Measurements from ENCODE around the gene ESCO1. TPM values are rescaled to one million over a fixed set of nuclear protein-coding genes. Genes with fewer than 3 reads are reported as not detected.
"Not testable (repeated sequence)": the region's sequence is repeated elsewhere in the genome, so short reads cannot be mapped to it uniquely, and the experiment has no call there.

Gene ESCO1, protein sequence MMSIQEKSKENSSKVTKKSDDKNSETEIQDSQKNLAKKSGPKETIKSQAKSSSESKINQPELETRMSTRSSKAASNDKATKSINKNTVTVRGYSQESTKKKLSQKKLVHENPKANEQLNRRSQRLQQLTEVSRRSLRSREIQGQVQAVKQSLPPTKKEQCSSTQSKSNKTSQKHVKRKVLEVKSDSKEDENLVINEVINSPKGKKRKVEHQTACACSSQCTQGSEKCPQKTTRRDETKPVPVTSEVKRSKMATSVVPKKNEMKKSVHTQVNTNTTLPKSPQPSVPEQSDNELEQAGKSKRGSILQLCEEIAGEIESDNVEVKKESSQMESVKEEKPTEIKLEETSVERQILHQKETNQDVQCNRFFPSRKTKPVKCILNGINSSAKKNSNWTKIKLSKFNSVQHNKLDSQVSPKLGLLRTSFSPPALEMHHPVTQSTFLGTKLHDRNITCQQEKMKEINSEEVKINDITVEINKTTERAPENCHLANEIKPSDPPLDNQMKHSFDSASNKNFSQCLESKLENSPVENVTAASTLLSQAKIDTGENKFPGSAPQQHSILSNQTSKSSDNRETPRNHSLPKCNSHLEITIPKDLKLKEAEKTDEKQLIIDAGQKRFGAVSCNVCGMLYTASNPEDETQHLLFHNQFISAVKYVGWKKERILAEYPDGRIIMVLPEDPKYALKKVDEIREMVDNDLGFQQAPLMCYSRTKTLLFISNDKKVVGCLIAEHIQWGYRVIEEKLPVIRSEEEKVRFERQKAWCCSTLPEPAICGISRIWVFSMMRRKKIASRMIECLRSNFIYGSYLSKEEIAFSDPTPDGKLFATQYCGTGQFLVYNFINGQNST
- 15.4 TPM for total RNA-seq

- DNase-seq (ENCODE audit: low spot score) = peak; percentile 96
Measured at GRCh38 chr18:21600526-21601410, at the start of gene ESCO1. TSS of gene ESCO1 (minus strand) at chr18:21600704. CDS start at chr18:21574843, 25,861 bp downstream.

- DNase-seq (ENCODE audit: low spot score) = not testable (repeated sequence)
Measured at GRCh38 chr18:21640375-21640774, 39.9 kb upstream of the ESCO1 start.

DNA sequence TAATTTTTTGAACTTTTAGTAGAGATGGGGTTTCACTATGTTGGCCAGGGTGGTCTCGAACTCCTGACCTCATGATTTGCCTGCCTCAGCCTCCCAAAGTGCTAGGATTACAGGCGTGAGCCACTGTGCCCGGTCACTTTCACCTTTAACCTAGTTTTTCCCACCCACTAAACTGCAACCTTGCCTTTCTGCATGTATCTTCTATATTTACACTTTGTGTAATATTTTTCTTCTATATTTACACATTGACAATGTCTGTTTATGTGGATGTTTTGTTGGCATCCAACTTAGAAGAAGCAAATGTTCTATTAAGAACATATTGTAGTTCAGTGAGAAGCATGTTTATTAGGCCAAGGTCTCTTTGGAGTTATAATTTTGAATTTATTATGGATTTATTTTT, 38.3 kb upstream of the ESCO1 start:
- no peak for DNase-seq (ENCODE audit: low spot score)

DNA sequence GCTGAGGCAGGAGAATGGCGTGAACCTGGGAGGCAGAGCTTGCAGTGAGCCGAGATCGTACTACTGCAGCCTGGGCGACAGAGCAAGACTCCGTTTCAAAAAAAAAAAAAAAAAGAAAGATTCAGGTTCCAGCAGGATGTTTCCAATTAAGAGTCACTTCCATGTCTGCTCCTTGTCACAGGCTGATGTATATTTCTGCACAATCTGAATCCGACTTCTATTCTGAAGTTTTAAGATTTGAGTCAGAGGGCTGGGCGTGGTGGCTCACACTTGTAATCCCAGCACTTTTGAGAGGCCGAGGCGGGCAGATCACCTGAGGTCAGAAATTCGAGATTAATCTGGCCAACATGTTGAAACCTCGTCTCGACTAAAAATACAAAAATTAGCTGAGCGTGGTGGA, 36.3 kb upstream of the ESCO1 start:
- no peak for DNase-seq (ENCODE audit: low spot score)

GRCh38 chr18:21634588-21635199, 34.2 kb upstream of the ESCO1 start:
- no peak for DNase-seq (ENCODE audit: low spot score)

DNA sequence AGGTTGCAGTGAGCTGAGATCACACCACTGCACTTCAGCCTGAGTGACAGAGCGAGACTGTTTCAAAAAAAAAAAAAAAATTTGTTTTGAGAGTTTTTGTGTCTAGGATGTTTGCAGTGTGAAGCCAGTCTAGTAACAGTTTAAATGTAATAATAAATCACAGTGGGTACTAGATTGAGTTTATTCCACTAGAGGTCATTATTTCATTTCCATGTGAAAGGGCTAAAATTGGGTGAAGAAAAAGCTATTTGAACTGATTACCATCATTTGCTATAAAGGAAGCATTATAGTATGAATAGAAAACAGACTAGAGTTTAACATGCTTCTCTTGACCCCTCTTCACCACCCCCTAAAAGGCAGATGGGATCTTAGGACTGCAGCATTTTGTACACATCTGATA, 31.9 kb upstream of the ESCO1 start:
- DNase-seq (ENCODE audit: low spot score) = no peak

GRCh38 chr18:21629089-21629832, 28.8 kb upstream of the ESCO1 start:
- DNase-seq (ENCODE audit: low spot score) = no peak

DNA sequence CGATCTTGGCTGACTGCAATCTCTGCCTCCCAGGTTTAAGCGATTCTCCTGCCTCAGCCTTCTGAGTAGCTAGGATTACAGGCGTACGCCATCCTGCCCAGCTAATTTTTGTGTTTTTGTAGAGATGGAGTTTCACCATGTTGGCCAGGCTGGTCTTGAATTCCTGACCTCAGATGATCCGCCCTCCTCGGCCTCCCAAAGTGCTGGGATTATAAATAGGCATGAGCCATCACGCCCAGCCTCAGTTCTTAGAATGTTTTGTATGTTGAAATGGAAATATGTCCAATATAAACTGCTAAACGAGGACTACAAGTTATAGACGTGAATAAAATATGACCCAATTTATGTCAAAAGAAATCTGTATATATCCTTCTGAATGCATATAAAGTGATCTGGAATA, 21.1 kb upstream of the ESCO1 start:
- not testable (repeated sequence) for DNase-seq (ENCODE audit: low spot score)

- DNase-seq (ENCODE audit: low spot score) = peak; percentile 90
Measured at GRCh38 chr18:21612125-21613039, 11.9 kb upstream of the ESCO1 start, which contains the start of gene SNRPD1. TSS of gene SNRPD1 (plus strand) at chr18:21612314. CDS start at chr18:21612430, 116 bp downstream.

DNA sequence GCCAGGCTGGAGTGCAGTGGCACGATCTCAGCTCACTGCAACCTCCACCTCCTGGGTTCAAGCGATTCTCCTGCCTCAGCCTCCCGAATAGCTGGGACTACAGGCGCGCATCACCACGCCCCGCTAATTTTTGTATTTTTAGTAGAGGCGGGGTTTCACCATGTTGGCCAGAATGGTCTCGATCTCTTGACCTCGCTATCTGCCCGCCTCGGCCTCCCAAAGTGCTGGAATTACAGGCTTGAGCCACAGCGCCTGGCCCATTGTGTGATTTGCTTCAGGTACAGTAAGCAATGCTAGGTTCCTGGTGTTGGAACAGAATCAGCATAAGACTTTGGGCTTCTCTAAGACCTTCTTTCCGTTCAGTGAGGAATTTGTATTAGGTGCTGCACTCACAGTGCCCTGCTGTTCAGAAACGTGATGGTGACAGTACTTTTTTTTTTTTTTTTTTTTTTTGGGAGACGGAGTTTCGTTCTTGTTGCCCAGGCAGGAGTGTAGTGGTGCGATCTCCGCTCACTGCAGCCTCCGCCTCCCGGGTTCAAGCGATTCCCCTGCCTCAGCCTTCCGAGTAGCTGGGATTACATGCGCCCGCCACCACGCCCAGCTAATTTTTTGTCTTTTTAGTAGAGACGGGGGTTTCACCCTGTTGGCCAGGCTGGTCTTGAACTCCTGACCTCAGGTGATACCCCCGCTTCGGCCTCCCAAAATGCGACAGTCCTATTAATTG, 11.1 kb upstream of the ESCO1 start:
- DNase-seq (ENCODE audit: low spot score) = not testable (repeated sequence)

DNA sequence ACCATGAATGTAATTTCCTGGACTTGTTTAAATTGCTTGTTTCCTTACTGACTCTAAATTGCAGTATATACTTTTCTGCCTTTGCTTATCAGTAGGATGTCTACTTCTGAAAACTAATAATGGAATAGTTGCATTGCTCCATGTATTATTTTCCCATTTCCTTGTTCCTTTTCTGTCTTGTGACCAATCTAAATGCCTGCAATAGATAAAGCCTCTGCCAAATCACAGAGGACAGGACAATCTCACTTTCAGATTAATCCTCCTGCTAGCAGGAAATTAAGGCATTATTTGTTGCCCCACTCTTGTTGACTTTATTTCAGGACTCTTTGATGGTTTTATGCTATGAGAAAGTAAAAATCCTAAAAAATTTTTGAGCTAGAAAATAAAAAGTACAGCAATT, 4.7 kb upstream of the ESCO1 start:
- no peak for DNase-seq (ENCODE audit: low spot score)

- DNase-seq (ENCODE audit: low spot score) = no peak
Measured at GRCh38 chr18:21604671-21605070, 4.2 kb upstream of the ESCO1 start.

DNA sequence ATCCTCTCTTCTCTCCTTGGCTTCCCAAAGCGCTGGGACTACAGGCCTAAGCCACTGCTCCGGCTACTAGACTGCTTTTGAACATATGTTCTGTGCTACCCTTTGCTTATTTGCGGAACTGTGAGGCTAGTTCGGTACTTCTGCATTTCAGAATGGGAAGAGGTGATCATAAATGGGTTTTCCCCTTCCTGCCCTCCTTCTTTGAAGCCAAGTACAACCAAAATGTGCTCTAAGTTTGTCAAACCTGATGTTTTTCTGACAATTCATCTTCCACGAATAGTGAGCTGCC, 1.7 kb upstream of the ESCO1 start:
- no peak for DNase-seq (ENCODE audit: low spot score)

DNA sequence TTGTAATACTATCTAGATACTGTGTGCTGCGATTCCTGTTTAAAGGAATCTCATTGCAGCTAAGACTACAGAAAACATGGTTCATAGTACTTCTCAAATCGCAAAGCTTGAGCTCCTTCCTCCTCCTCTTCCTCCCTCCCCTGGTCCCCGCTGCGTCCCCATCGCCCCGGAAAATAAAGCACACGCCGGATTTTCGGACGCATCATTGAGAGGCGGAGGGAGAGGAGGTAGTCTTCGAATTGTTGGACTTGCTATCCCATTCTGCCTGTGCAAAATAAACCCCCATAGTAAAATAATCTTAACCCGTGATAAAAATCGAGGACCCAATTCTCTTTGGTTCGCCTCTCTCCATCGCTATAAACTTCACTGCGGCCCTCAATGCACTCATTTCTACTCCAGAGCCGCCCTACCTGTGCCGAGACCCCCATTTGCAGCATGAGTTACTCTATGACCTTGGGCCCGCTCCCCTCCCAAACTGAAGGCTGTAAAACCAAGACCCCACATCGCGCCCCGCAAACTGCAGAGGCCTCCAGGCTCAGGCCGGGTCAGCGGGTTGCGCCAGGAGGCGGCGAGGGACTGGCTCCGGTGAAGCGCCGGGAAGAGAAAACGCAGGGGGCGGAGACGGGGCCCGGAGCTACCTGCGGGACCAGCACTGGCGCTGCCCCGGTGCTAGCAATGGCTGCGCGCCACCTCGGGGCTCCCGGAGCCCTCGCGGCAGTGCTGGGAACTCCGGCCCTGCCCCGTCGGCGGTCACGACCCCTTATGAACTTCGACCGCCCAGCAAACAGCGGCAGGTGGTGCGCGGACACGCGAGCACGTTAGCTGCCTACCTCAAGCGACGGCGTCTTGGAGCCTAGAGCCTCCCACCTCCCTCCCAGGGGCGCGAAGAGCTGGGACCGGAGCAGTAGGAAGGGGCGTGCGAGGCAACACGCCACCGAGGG, 649 bp downstream of the ESCO1 start:
- DNase-seq (ENCODE audit: low spot score) = peak; percentile 53

DNA sequence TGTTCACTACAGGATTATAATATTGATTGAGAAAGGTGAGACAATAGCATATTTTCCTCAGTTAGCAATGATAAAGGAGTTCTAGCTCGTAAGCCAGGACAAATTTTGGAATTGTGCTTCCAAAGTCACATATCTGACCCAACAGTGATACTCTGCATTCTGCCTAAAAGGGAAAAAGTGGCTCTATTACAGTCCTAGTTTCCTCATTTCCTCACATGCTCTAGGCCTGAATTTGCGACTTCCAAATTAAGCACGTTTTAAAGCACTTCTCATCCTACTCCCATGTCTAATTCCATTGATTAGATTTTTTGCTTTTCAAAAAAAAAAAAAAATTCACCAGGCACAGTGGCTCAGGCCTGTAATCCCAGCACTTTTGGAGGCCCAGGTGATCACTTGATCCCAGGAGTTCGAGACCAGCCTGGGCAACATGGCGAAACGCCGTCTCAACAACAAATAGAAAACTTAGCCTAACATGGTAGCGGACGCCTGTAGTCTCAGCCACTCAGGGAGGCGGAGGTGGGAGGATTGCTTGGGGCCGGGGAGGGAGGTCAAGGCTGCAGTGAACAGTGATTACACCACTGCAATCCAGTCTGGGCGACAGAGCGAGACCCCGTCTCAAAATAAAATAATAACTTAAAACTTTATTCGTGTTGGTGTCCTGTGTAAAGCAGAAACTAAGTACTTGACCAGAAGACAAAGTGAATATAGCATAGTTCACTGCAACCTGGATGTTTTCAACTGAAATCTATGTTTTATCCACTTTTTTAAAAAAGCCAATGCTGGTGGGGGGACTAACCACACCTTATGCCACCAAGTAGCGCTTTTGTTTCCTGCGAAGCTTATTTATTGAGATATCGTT, 1.5 kb downstream of the ESCO1 start:
- DNase-seq (ENCODE audit: low spot score) = no peak

DNA sequence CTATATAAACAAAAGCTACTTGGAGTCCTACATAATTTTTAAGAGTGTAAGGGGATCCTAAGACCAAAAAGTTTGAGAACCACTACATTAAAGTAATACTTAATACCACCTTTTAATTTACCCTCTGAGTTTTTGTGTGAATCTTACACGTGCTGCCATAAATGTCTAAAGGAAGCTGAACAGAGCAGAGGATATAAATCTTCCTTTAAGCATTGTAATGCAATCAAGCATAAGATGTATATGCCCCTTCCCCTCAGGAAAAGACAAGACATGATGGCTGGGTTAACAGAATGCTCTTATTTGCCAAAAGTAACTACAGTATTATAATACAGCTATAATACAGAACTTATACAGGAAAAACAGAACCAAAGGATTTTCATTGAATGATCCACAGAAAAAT, 2.9 kb downstream of the ESCO1 start:
- no peak for DNase-seq (ENCODE audit: low spot score)
